Breast epithelium (tissue), 4 donors: Measurements from ENCODE around the gene BCAS3. TPM values are rescaled to one million over a fixed set of nuclear protein-coding genes. Genes with fewer than 3 reads are reported as not detected.

Experiments
- DNase-seq, 2 donors: peaks; one replicate each; pipeline ENCODE4 v3.0.0-alpha.2; 2019; ENCODE audit warnings: low spot score in 2 of 2
- H3K27ac ChIP-seq, 2 donors: fragments of 200-600 bp; sonication (generic) in 1 of 2; one replicate each; pipeline ENCODE4 v1.5.1; 2016 to 2019; ENCODE audit warnings: mild to moderate bottlenecking in 1 of 2
- H3K27me3 ChIP-seq, 2 donors: fragments of 200-600 bp; sonication (generic) in 1 of 2; one replicate each; pipeline versions ENCODE4 v1.5.1 to v1.6.0; 2017 to 2019; ENCODE audit warnings: control low read depth in 1 of 2, mild to moderate bottlenecking in 1 of 2
- H3K36me3 ChIP-seq: fragments of 200-600 bp; one replicate; pipeline ENCODE4 v1.5.1; 2019
- H3K4me1 ChIP-seq, 2 donors: fragments of 200-600 bp; sonication (generic); one replicate each; pipeline ENCODE4 v1.5.1; 2016 to 2019; ENCODE audit warnings: control low read depth in 1 of 2
- H3K4me3 ChIP-seq, 3 donors: fragments of 200-600 bp; sonication (generic); 1 replicate in 2 of 3; 2 replicates in 1 of 3; pipeline ENCODE4 v1.5.1; 2016 to 2019; ENCODE audit warnings: mild to moderate bottlenecking in 3 of 3, moderate library complexity in 2 of 3
- H3K9me3 ChIP-seq, 2 donors: fragments of 200-600 bp; sonication (generic) in 1 of 2; one replicate each; pipeline ENCODE4 v1.5.1; 2016 to 2019; ENCODE audit warnings: control low read depth in 1 of 2
- CTCF ChIP-seq, 3 donors: fragments of 450-650 bp; IDR thresholded peaks; one replicate each; pipeline ENCODE4 v1.5.1; 2016 to 2017; ENCODE audit warnings: antibody characterized with exemption in 3 of 3, mild to moderate bottlenecking in 3 of 3, moderate library complexity in 3 of 3
- POLR2A ChIP-seq: fragments of 450-650 bp; IDR thresholded peaks from one replicate; pipeline ENCODE4 v1.6.1; 2016; ENCODE audit warnings: antibody characterized with exemption, mild to moderate bottlenecking, moderate library complexity
- POLR2AphosphoS5 ChIP-seq, 3 donors: sonication (generic); formaldehyde crosslinking; IDR thresholded peaks; one replicate each; pipeline ENCODE4 v1.6.1; 2017; ENCODE audit warnings: antibody characterized with exemption in 3 of 3
- intact Hi-C: fragments of 100-400 bp; cut with DNase I; formaldehyde crosslinking; loops from one replicate; pipeline ENCODE4 v1.15.1; 2023; ENCODE audit warnings: low total_unique reads
- total RNA-seq, 3 donors: library from RNA; depleted of rRNA; stranded (reverse); fragments of >200 nt; gene quantifications; one replicate each; pipeline ENCODE4 v1.1.0, GENCODE V29; 2016

BCAS3 gene
- total RNA-seq, 3 donors from 2014 or later: 30.8 to 47.9 (median 31.2) TPM

DNA sequence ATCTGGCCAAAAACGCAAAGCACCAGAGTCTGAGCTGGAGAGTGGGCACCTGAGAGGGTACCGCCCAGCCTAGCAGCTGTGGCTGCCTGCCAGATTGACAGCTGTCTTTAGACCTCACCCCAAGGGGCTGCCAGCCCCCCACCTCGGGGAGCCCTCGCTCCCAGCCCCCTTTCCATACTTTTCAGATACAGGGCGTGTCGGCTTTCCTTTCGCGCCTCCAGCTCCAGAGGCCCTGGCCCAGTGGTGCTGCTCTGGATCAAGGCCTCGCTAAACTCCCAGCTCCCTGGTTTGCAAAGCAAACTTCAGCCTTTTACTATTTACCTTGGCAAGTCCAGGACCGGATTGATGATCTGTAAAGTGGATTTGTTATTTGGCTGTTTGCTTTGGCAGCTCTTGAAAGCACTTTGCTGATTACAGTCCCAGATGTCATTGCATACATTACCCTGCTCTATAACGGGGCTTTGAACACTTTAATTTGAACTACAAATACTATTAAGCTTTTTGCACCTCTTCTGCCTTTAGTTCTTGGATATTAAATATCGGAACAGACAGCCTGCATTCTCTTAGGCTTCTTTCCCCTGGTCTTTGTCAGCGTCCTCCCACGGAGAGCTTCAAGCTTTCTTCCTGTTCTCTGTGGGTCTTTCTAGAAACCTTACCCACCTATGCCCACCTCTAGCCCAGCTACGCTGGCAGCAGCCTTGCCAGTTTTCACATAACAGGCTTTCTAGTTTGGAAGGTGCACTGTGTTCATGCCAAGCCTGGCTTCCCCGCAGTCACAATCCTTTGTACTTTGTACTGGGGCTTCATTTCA lies 658.4 kb downstream of the BCAS3 start:
- Histone ChIP-seq H3K27ac (no peak overlapping the region), H3K27me3 (no peaks in the 10 kb centered on the region), H3K36me3 (no peaks in the 10 kb centered on the region), H3K4me1 (no peaks in the 10 kb centered on the region), H3K4me3 (no peak overlapping the region), H3K9me3 (no peaks in the 10 kb centered on the region)
- intact Hi-C loops: no loop called here
- TF ChIP-seq CTCF (IDR thresholded peaks at IDR 0.05) (no peak), POLR2AphosphoS5 (IDR thresholded peaks at IDR 0.05) (peak in 1 of 3 donors; percentile 47)
- no peak for DNase-seq

DNA sequence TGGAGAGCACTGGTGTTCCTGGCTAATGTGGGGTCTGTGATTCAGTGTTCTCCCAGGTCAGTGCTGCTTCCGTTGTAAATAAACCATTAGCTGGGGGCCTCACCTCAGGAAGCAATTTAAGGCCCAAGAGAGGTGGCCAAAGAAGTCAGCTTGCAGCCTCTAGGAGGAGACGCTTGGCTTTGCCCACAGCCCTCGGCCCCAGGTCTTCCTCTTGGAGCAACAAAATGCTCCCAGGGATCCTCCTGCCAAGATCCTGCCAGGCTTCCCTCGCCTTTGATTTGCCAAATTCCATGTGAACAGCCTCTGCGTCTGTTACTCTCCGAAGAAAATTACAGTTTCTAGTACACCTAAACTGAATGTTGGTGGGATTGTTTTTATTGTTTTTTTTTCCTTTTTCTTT lies 659.6 kb downstream of the BCAS3 start:
- Histone ChIP-seq H3K27ac (no peak overlapping the region), H3K27me3 (no peaks in the 10 kb centered on the region), H3K9me3 (no peaks in the 10 kb centered on the region), H3K36me3 (no peaks in the 10 kb centered on the region), H3K4me3 (no peak overlapping the region), H3K4me1 (no peaks in the 10 kb centered on the region)
- intact Hi-C loops: no loop called here
- no peak for DNase-seq
- TF ChIP-seq POLR2AphosphoS5 (IDR thresholded peaks at IDR 0.05): no peak
- TF ChIP-seq POLR2A: no peak
- TF ChIP-seq CTCF (IDR thresholded peaks at IDR 0.05): no peak

DNA sequence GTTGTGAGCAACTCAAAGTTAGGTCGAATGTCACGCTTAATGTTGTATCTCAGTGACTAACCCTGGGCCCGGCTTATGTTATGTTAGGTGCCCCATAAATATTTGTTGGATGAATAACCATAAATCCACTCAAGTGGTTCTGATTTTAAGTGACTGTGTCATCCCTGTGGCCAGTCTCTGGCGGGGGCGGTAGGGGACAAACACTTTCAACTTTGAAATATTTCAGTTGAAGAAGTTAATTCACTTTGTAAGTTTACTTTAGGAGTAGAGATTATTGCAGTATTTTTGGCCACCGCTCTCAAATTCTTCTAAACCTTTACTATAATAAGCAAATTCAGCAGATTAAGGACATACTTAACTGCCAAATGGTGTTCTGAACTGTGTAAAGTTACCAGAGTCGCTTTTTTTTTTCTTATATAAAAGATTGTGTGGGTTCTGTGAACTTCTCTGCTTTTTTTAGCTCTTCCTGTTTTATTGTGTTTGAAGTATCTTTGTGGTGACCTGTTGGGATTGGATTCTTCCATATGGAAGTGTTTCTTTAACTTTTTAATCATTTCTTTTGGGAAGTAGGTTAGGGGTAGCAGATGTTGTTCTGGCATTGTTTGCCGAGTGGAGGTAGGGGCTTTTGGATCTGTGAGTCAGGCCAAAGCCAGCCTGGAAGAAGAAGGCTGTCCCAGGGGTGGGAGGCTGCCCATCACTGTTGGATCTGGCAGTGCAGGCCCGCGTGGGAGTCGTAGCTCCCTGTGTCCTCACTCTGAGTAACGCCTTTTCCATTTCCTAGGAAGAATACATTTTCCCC lies 660.5 kb downstream of the BCAS3 start:
- Histone ChIP-seq H3K27ac (peak overlapping the region; percentile 7 to 78), H3K4me3 (no peak overlapping the region), H3K9me3 (no peaks in the 10 kb centered on the region), H3K4me1 (no peaks in the 10 kb centered on the region), H3K27me3 (no peaks in the 10 kb centered on the region), H3K36me3 (no peaks in the 10 kb centered on the region)
- TF ChIP-seq CTCF (IDR thresholded peaks at IDR 0.05): no peak
- no peak for TF ChIP-seq POLR2A
- TF ChIP-seq POLR2AphosphoS5 (IDR thresholded peaks at IDR 0.05): no peak
- intact Hi-C loops: no loop called here
- no peak for DNase-seq

- TF ChIP-seq POLR2AphosphoS5 (IDR thresholded peaks at IDR 0.05) (no peak), POLR2A (no peak), CTCF (IDR thresholded peaks at IDR 0.05) (no peak)
- H3K27ac ChIP-seq: no peak overlapping the region
- no peaks in the 10 kb centered on the region for H3K4me1 ChIP-seq
- no peaks in the 10 kb centered on the region for H3K36me3 ChIP-seq
- no peaks in the 10 kb centered on the region for H3K9me3 ChIP-seq
- intact Hi-C loops: no loop called here
- H3K4me3 ChIP-seq: no peak overlapping the region
- DNase-seq: no peak
- H3K27me3 ChIP-seq: no peaks in the 10 kb centered on the region
Observed at GRCh38 chr17:61338874-61339478, 661.3 kb downstream of the BCAS3 start.
